Central memory CD4-positive, alpha-beta T cell (primary cell): ENCODE data around the gene CYGB.
"Not testable (repeated sequence)": the region's sequence is repeated elsewhere in the genome, so short reads cannot be mapped to it uniquely, and the experiment has no call there.

Experiments used
- DNase-seq: peaks from one replicate; pipeline ENCODE4 v3.0.0; 2022

The CYGB gene

DNA sequence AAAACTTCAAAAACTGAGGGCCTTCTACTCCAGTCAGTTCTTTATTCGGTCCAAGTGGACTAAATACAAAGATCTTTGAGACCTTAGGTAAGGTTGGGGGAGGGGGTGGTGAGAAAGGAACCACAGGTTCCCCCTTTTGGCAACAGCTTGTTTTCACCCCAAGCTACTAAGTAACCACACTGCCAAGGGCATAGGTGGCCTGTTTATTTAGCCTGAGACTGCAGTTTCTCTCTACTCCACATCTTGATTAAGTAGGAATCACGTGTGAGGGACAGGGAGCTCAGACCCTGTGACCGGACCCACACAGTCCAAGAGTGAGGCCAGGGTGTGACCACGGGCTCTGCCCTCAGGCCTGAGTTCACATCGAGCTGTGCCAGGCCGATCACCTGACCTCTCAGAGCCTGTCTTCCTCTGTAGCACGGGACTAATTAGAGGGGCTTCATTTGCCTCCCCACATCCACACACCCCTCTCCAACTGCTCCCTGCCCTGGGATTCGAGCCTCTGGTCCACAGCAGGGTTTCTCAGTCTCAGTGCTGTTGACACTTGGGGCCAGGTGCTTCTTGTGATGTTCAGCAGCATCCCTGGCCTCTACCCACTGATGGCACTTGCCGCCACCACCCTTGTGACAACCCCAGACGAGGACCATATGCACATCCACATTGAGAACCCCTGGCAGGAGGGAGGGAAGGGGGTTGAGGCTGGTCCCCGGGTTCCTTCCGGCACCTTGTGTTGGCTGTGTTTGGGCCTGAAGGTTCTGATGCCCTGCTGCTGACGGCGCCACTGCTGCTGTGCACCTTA, 30.3 kb upstream of the CYGB start:
- no peak for DNase-seq

DNA sequence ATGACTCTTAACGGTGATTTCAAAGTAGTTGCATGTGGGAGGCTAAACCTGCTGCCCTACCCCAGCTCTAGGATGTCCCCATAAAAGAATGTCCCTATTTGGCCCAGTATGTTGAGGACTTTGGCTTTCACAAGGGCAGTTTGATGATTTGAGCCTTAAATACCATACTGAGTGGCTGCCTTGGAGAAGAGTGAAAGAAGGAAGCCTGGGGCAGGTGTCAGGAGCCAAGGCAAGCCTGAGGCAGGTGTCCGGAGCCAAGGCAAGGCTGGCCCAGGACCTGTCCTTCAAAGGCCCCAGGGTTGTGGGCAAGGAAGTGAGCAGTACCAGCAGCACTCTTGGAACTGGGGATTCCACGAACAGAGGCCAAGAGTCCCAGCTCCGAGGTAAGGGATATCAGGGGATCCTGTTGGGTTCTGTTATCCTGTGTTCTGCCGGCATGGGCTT, 29.5 kb upstream of the CYGB start:
- DNase-seq: no peak

GRCh38 chr17:76566613-76566943, 29.1 kb upstream of the CYGB start:
- no peak for DNase-seq

DNA sequence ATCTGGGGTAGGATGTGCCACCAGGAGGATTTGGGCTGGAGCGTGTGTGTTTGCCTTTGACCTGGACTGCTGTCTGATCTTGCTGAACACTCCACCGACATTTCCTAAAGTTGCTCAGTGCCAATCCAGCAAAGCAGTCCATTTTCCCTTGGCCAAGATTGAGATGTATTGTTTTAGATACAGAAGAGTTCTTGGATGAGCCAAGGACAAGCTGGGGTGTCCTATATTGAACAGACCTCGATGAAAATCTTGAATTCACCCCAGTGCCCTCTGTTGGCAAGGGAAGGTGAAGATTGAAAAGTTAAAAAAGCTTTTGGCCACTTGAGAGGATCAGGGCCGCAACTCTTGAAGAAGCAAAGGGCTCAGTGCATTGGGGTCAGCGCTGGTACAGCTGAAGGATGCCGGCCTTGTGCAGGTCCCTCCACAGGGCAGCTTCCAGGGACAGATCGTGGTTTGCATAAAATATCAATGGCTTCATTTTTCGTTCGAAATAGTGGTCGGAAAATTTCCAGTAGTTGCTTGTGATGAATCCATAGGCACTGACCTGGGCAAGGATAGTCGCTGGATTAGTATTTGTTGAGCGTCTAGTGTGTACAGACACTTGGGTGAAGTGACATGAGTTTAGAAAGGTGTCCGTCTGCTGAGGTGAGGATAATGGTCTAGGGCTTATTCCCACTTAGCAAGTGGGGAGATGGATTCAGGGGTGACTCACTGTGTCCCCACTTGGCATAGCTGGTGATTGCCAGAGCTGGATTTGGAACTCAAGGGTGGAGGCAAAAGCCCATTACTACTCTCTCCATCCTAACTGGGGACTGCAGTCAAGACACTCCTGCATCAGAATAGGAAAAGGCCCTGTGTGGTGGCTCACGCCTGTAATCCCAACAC, 28.5 kb upstream of the CYGB start:
- DNase-seq: no peak

GRCh38 chr17:76564991-76565727, 27.6 kb upstream of the CYGB start:
- not testable (repeated sequence) for DNase-seq

DNA sequence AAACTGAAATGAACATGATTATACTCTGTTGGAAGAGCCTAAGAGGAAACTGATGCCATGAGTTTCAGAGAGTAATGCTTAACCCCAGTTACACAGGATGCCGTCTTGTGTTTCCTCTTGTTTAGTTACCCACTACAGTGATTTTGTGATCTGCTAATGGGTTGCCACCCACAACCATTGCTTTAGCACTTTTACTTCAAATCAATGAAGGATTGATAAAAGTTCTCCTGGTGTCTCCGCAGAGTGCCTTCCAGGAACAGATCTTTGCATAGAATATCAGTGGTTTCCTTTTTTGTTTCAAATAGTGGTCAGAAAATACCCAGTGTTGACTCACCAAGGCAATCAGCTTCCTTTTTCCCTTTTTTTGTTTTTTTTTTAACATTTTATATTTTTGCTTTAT, 25.9 kb upstream of the CYGB start:
- DNase-seq: not testable (repeated sequence)

DNA sequence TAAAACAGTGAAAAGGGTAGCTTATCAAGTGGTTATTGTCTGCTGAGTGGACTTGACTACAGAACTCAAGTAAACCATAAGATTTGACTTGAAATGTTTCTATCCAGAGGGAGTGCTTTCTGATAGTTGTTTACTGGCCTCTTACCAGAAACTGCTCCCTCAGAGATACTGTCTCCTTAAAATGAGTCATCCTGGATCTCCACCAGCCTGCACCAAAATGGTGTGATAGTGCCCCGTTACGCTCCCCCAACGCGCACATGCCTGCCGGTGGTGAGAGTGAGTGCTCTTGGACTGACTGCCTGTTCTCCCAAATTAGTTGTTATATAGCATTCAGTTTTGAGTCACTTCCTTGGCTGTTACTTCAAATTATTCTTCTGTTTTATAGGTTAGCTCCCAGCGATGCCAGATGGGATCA, 25.2 kb upstream of the CYGB start:
- no peak for DNase-seq

- DNase-seq: no peak
Observed at GRCh38 chr17:76561799-76562268, 24.3 kb upstream of the CYGB start.

DNA sequence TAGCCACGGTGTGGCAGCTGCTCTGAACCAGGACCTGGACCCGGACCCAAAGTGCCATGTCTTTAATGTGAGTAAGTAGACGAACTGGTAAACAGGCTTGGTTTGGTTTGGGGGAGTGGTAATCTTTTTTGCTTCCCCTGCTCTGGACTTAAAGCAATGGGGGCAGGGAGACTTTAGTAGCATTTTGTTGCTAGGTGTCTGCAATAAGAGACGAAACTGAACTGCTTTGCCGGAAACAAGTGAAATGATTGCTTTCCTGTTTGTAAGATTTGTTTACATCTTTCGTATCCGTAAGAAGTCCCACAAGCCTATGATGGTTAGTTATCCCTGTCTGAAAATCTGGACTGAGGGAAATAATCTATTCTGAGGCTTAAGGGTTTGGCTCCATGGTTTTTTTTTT, 23.8 kb upstream of the CYGB start:
- DNase-seq: peak; percentile 70

DNA sequence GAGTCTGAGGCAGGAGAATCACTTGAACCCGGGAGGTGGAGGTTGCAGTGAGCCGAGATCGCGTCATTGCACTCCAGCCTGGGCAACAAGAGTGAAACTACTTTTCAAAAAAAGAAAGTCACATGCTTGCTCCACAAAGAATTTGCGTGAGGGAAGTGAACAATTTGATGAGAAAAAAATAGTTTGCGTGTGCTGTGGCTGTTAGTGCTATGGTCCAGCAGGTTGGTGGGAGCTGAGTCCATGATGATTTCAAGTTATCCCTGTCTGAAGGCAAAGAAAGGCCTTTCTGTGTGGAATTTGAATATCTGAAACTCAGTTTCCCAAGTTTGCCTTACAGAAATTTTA, 23.3 kb upstream of the CYGB start:
- peak; percentile 32 for DNase-seq

GRCh38 chr17:76560036-76560876, 22.7 kb upstream of the CYGB start:
- no peak for DNase-seq

- DNase-seq: not testable (repeated sequence)
Observed at GRCh38 chr17:76559460-76559859, 22.0 kb upstream of the CYGB start.

DNA sequence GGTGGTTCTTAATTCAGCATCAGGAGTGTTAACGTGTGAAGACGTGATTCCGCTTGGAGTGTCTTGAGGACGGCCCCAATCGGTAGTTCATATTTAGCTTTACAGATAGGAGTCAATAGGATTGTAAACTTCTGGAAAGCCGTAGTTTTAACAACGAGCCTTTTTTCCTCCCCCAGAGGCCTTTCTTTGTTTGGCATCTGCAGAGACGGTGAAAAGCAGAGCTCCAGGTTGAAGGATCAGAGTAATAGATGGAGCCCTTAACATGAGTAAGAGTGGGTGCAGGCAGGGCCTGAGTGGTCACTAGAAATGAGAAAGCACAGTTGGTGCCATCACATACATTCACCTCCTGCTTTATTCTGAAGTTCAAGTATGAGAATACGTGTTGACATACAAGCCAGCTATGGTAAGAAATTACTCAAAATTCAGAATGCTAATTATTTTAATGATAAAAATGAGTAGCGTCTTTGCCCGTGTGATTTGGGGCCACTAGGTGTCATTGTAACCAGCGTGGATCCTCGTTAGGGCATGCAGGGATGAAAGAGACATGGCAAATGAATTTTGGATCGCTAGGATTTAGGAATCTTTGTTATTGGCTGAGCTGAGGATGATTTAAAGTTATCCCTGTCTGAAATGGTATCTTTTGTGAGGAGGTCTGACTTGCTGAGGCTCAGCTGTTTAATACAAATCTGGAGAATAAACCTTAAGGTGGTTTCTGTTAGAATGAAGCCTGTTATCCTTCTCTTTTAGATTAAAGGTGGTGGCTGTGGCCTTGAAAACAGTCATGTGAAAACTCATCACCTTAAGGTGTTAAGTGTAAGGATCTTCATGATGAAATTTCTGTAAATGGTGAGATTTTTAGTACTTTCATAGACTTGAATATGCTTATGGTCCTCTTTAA, 20.9 kb upstream of the CYGB start:
- peak; percentile 15 for DNase-seq

- DNase-seq: peak; percentile 92
Observed at GRCh38 chr17:76557368-76558197, 20.1 kb upstream of the CYGB start.

DNA sequence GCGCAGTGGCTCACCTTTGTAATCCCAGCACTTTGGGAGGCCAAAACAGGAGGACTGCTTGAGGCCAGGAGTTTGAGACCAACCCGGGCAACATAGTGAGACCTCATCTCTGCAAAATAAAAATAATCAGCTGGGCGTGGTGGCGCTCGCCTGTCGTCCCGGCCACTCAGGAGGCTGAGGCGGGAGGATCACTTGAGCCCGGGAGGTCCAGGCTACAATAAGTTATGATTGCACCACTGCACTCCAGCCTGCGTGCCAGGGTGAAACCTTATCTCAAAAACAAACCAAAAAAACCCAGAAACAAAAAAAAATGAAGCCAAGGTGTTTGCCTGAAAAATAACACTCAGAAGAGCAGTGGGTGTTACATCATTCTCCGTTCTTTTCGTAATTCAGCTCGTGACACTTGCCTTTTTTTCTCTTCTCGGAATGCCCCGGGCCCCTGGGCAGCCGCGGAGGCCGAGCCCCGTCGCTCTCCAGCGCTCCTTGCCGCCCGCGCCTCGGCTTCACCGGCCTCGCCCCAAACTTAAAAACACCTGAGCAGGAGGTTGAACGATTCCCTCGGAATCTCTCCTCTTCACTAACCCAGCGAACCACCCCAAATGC, 19.4 kb upstream of the CYGB start:
- peak; percentile 65 for DNase-seq

DNA sequence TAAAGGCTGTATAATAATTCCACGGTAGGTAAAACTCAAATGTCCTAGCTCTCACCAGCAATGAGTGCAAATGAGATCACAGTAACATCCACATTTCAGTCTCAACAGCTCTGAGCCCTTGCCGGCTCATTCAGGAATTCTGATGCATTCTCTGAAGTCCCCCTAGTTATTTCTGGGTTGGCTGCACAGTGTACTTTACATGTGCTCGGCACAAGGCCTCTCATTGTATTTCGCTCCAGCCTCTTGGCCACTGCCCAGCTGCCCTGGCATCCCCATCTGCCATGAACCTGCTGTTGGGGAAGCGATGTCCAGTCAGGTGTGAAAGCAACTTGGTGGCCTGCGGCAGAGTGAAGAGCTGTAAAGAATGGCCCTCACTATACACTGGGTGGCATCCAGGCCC, 16.6 kb upstream of the CYGB start:
- no peak for DNase-seq

DNA sequence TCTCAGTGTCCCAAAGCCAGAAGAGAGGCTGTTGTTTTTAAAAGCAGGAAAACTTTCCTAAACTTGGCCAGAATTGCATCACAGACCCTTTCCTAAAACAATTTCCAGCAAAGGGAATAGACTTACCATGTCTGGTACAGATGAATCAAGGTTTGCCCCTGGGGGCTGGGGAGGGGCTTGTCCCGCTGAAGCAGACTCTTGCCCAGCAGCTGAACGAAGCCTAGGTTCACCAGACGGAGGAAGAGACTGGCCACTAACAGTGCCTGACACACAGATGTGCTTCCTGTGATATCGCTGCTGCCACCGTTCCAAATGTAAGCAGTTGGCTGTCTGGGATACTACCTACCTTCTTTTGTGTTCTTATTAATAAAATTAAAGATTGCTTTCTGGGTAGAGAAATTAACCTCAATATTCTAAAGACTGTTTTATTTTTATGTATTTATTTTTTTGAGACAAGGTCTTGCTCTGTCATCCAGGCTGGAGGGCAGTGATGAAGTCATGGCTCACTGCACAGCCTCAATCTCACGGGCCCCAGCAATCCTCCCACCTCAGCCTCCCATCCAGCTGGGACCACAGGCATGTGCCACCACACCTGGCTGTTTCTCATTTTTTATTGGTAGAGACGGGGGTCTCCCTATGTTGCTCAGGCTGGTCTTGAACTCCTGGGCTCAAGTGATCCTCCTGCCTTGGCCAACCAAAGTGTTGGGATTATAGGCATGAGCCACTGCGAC, 15.8 kb upstream of the CYGB start:
- DNase-seq: no peak

DNA sequence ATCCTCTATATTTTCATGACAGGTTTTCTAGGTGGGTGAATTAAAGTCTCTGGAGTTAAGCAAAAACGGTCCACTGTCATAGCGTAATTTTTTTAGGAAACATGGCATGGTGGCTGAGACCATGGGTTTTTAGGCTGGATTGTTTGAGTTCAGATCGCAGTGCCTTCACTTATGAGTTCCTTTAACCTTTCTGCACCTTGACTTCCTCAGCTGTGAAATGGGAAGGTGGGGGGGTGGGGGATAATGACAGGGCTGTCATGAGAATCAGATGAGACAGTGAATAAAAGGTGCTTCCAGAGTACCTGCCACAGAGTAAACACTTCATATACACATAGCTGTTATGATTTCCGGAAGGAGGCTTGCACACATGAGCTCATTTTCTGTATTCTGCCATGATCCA, 14.2 kb upstream of the CYGB start:
- DNase-seq: no peak
